HCT116 (cell line): ENCODE data around the gene PRSS27. TPM values are rescaled to one million over a fixed set of nuclear protein-coding genes. Genes with fewer than 3 reads are reported as not detected.

ENCODE experiments used
- ATAC-seq: fragments of 200-7000 bp; cut with Tn5 transposase; 2 replicates; pipeline ENCODE4 v1.9.1; 2020; ENCODE audit warnings: mild to moderate bottlenecking, moderate library complexity
- BruUV-seq: library from RNA; stranded (reverse); fragments of 400-500 nt; replicated peaks from 2 replicates; lab custom pipeline; 2021; lab: Mats Ljungman, UMichigan
- CTCF ChIA-PET: fragments of 300-600 bp; sonication (Branson Sonifier 250); formaldehyde crosslinking; loops from one replicate; lab custom pipeline; 2021; ENCODE audit warnings: antibody characterized with exemption; lab: Charles Lee
- POLR2A ChIA-PET: fragments of 300-600, 350-600 bp; sonication (Branson Sonifier 250); formaldehyde crosslinking; loops from one replicate; lab custom pipeline; 2021; ENCODE audit warnings: antibody characterized with exemption; lab: Charles Lee
- RAD21 ChIA-PET, 2 experiments: fragments of 300-600 bp; sonication (Branson Sonifier 250); formaldehyde crosslinking; loops; one replicate each; lab custom pipeline; 2023; ENCODE audit warnings: low total read pairs in 2 of 2; ENCODE audit not compliant: uncharacterized antibody in 2 of 2, unreplicated experiment in 2 of 2, low non-redundant PET in 1 of 2; lab: Charles Lee
- DNase-seq: peaks from one replicate; pipeline ENCODE4 v3.0.0-alpha.2; 2010; ENCODE audit warnings: low read depth, low spot score
- H2AFZ ChIP-seq: fragments of 200-600 bp; shearing (Covaris generic), sonication (generic); 2 replicates; pipeline ENCODE4 v1.6.1; 2017; ENCODE audit warnings: low read depth, mixed run types, mixed read lengths, antibody characterized with exemption, low read length; ENCODE audit not compliant: poor library complexity, severe bottlenecking
- H3K27ac ChIP-seq: 2 replicates; pipeline ENCODE4 v1.5.1; 2012; ENCODE audit warnings: low read depth, low read length
- H3K27me3 ChIP-seq: fragments of 200-600 bp; sonication (generic); 2 replicates; pipeline ENCODE4 v1.6.1; 2016; ENCODE audit warnings: mixed run types, low read length, mixed read lengths; ENCODE audit not compliant: insufficient read depth
- H3K36me3 ChIP-seq, 2 experiments: fragments of 200-500 bp in 1 of 2; fragments of 200-600 bp in 1 of 2; sonication (Bioruptor generic) in 1 of 2; sonication (generic) in 1 of 2; 2 replicates each; pipeline versions ENCODE4 v1.5.1 to v1.6.1; 2014 to 2016; ENCODE audit warnings: low read length in 2 of 2, inconsistent platforms in 1 of 2, mixed read lengths in 1 of 2, mixed run types in 1 of 2; ENCODE audit not compliant: insufficient read depth in 2 of 2, control insufficient read depth in 1 of 2
- H3K4me1 ChIP-seq, 2 experiments: fragments of 200-600 bp in 1 of 2; sonication (generic) in 1 of 2; 2 replicates each; pipeline versions ENCODE4 v1.5.1 to v1.6.1; 2012 to 2017; ENCODE audit warnings: low read length in 2 of 2, inconsistent platforms in 1 of 2, mild to moderate bottlenecking in 1 of 2, mixed read lengths in 1 of 2, mixed run types in 1 of 2, moderate library complexity in 1 of 2; ENCODE audit not compliant: insufficient read depth in 2 of 2, control insufficient read depth in 1 of 2
- H3K4me2 ChIP-seq: fragments of 200-600 bp; sonication (generic); 2 replicates; pipeline ENCODE4 v1.6.1; 2017; ENCODE audit warnings: mixed run types, low read length, mixed read lengths
- H3K4me3 ChIP-seq, 2 experiments: fragments of 200-600 bp in 1 of 2; sonication (generic) in 1 of 2; replicated peaks in 1 of 2; 2 replicates each; pipeline ENCODE4 v1.5.1; 2011 to 2016; ENCODE audit warnings: low read length in 2 of 2, control low read depth in 1 of 2, low read depth in 1 of 2, mild to moderate bottlenecking in 1 of 2, mixed read lengths in 1 of 2, mixed run types in 1 of 2
- H3K79me2 ChIP-seq: fragments of 200-600 bp; sonication (generic); 2 replicates; pipeline ENCODE4 v1.6.1; 2017; ENCODE audit warnings: mild to moderate bottlenecking, mixed run types, low read length, moderate library complexity, mixed read lengths; ENCODE audit not compliant: insufficient read depth
- H3K9ac ChIP-seq: fragments of 200-600 bp; sonication (generic); 2 replicates; pipeline ENCODE4 v1.6.1; 2016; ENCODE audit warnings: low read length, mixed read lengths
- H3K9me2 ChIP-seq: fragments of 200-600 bp; sonication (generic), shearing (Covaris generic); 2 replicates; pipeline ENCODE4 v1.6.1; 2017; ENCODE audit warnings: mixed run types, mild to moderate bottlenecking, moderate library complexity; ENCODE audit not compliant: insufficient read depth
- H3K9me3 ChIP-seq, 2 experiments: fragments of 200-500 bp in 1 of 2; fragments of 200-600 bp in 1 of 2; sonication (Bioruptor generic) in 1 of 2; sonication (generic) in 1 of 2; 2 replicates each; pipeline ENCODE4 v1.6.1; 2014 to 2017; ENCODE audit warnings: low read length in 2 of 2, mixed read lengths in 2 of 2, inconsistent platforms in 1 of 2, low read depth in 1 of 2, mild to moderate bottlenecking in 1 of 2, mixed run types in 1 of 2, moderate library complexity in 1 of 2; ENCODE audit not compliant: control insufficient read depth in 1 of 2, insufficient read depth in 1 of 2
- H4K20me1 ChIP-seq: fragments of 200-600 bp; sonication (generic), shearing (Covaris generic); 2 replicates; pipeline ENCODE4 v1.6.1; 2017; ENCODE audit warnings: mixed run types, mild to moderate bottlenecking, moderate library complexity; ENCODE audit not compliant: insufficient read depth
- CEBPB ChIP-seq: IDR thresholded peaks from 2 replicates; pipeline ENCODE4 v1.6.1; 2012; ENCODE audit warnings: low read depth
- CTCF ChIP-seq, 3 experiments: fragments of 200-600 bp in 1 of 3; sonication (generic) in 1 of 3; IDR thresholded peaks in 2 of 3; conservative IDR thresholded peaks in 1 of 3; 2 replicates each; pipeline ENCODE4 v1.5.1; 2012 to 2017; ENCODE audit warnings: low read depth in 2 of 3, low read length in 2 of 3, antibody characterized with exemption in 1 of 3, borderline replicate concordance in 1 of 3, control low read depth in 1 of 3, mild to moderate bottlenecking in 1 of 3, mixed read lengths in 1 of 3, mixed run types in 1 of 3, moderate library complexity in 1 of 3; ENCODE audit not compliant: insufficient read depth in 1 of 3
- EGR1 ChIP-seq: IDR thresholded peaks from 2 replicates; pipeline ENCODE4 v1.6.1; 2012; ENCODE audit warnings: low read depth
- ELF1 ChIP-seq: IDR thresholded peaks from 2 replicates; pipeline ENCODE4 v1.6.1; 2012; ENCODE audit warnings: low read depth, borderline replicate concordance
- EZH2 ChIP-seq: fragments of 200-600 bp; sonication (generic); IDR thresholded peaks from 2 replicates; pipeline ENCODE4 v1.6.1; 2017; ENCODE audit warnings: antibody characterized with exemption, mixed run types
- EZH2phosphoT487 ChIP-seq: fragments of 200-600 bp; IDR thresholded peaks from 2 replicates; pipeline ENCODE4 v1.6.1; 2018; ENCODE audit warnings: antibody characterized with exemption, borderline replicate concordance
- POLR2A ChIP-seq: IDR thresholded peaks from 2 replicates; pipeline ENCODE4 v1.7.0; 2011; ENCODE audit warnings: borderline replicate concordance; ENCODE audit not compliant: insufficient read depth, insufficient read length; ENCODE audit errors: extremely low read depth
- SP1 ChIP-seq: IDR thresholded peaks from 2 replicates; pipeline ENCODE4 v1.6.1; 2012; ENCODE audit warnings: low read depth
- SRF ChIP-seq: IDR thresholded peaks from 2 replicates; pipeline ENCODE4 v1.6.1; 2012; ENCODE audit warnings: low read depth
- YY1 ChIP-seq: IDR thresholded peaks from 2 replicates; pipeline ENCODE4 v1.6.1; 2011; ENCODE audit warnings: low read length, low read depth, moderate library complexity, mild to moderate bottlenecking; ENCODE audit not compliant: insufficient replicate concordance; ENCODE audit errors: extremely low read depth
- ZBTB33 ChIP-seq: IDR thresholded peaks from 2 replicates; pipeline ENCODE4 v1.6.1; 2011; ENCODE audit warnings: mild to moderate bottlenecking, low read length, moderate library complexity; ENCODE audit not compliant: insufficient replicate concordance; ENCODE audit errors: extremely low read depth
- intact Hi-C: fragments of 100-400 bp; cut with micrococcal nuclease; formaldehyde crosslinking; loops from 2 replicates; pipeline ENCODE4 v1.10.0; 2022
- total RNA-seq: library from RNA; stranded (reverse); gene quantifications from one replicate; pipeline ENCODE4 v1.2.1, GENCODE V29; 2021; ENCODE audit not compliant: unreplicated experiment
- TF ChIP-seq, protein P1 (sequence below): IDR thresholded peaks from 2 replicates; pipeline ENCODE4 v1.6.1; 2012
- TF ChIP-seq, protein P2 (sequence below): IDR thresholded peaks from 2 replicates; pipeline ENCODE4 v1.6.1; 2012

PRSS27 gene
- total RNA-seq, 1 experiment from 2014 or later = 3.3 TPM

DNA sequence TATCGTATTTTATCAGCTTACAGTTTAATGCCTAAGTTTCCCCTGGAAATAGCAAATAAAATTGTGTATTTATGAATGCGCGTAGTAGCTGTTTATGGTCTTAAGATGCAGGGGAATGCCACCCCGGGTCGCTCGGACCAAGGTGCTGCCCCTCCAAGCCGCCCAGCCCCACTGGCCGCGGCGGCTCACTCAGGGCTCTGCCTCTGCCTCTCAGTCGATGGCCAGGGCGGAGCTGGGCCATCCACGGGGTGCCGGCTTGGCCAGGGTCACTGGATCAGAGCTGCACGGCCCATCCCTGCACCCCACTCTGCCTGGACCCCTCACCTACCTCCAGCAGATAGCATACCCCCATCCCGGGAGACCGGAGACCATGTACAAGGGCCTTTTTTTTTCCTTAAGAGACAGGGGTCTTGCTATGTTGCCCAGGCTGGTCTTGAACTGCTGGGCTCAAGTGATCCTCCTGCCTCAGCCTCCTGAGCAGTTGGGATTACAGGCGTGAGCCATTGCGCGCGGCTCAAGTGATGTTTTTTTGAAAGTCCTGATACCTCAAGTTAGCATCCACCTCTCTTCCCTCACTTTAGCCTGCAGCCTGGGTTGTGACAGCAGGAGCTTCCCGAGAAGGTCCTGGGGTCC, 11.0 kb downstream of the PRSS27 start:
- RAD21 ChIA-PET = no interaction called here
- intact Hi-C loops = no loop called here

More for the DNA sequence above, 11.0 kb downstream of the PRSS27 start:
- BruUV-seq = no TSS peak
- H4K20me1 ChIP-seq = no peaks in the 10 kb centered on the region
- peaks cover 3 to 4% of the 10 kb centered on the region in 2 experiments; a peak in 1 of 4 replicates for H3K36me3 ChIP-seq
- no peak overlapping the region for H3K27ac ChIP-seq
- H3K9me3 ChIP-seq = no peaks in the 10 kb centered on the region
- no peak overlapping the region for H3K9ac ChIP-seq
- no peak for TF ChIP-seq SP1
- no peak for TF ChIP-seq EZH2phosphoT487
- TF ChIP-seq, protein P1, sequence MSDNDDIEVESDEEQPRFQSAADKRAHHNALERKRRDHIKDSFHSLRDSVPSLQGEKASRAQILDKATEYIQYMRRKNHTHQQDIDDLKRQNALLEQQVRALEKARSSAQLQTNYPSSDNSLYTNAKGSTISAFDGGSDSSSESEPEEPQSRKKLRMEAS = no peak
- TF ChIP-seq ZBTB33 = no peak
- no peak for TF ChIP-seq SRF
- no peak for TF ChIP-seq CTCF (IDR thresholded peaks at IDR 0.05 in 2 of 3, conservative IDR thresholded peaks at IDR 0.05 in 1 of 3; ENCODE audit: borderline replicate concordance in 1 of 3, insufficient read depth in 1 of 3, low read depth in 2 of 3, low read length in 2 of 3)
- no peak for TF ChIP-seq POLR2A
- no peak for TF ChIP-seq EZH2
- TF ChIP-seq, protein P2, sequence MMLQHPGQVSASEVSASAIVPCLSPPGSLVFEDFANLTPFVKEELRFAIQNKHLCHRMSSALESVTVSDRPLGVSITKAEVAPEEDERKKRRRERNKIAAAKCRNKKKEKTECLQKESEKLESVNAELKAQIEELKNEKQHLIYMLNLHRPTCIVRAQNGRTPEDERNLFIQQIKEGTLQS = no peak
- no peak for TF ChIP-seq EGR1
- TF ChIP-seq YY1 = no peak
- TF ChIP-seq ELF1 = no peak
- no peak for TF ChIP-seq CEBPB
- ChIA-PET CTCF (no interaction called here), POLR2A (interaction anchor here (0.6 kb wide), 1 partner anchor 13 kb away, joined by 3 read pairs; no protein-coding TSS in a partner anchor)
- H3K9me2 ChIP-seq = no peaks in the 10 kb centered on the region
- DNase-seq (no peak), ATAC-seq (no peak)
- H2AFZ ChIP-seq = no peak overlapping the region
- no peaks in the 10 kb centered on the region for H3K4me1 ChIP-seq
- no peaks in the 10 kb centered on the region for H3K79me2 ChIP-seq
- no peak overlapping the region for H3K4me2 ChIP-seq
- H3K27me3 ChIP-seq = no peaks in the 10 kb centered on the region
- no peak overlapping the region for H3K4me3 ChIP-seq
